HG02642 (cell line): Measurements from ENCODE around the gene HTT.
"Not testable (repeated sequence)": the region's sequence is repeated elsewhere in the genome, so short reads cannot be mapped to it uniquely, and the experiment has no call there.

Source experiments
- ATAC-seq: cut with Tn5 transposase; IDR thresholded peaks from one replicate; pipeline ENCODE4 v1.9.1; 2021; ENCODE audit warnings: mild to moderate bottlenecking; ENCODE audit not compliant: unreplicated experiment, poor library complexity

Gene HTT

DNA sequence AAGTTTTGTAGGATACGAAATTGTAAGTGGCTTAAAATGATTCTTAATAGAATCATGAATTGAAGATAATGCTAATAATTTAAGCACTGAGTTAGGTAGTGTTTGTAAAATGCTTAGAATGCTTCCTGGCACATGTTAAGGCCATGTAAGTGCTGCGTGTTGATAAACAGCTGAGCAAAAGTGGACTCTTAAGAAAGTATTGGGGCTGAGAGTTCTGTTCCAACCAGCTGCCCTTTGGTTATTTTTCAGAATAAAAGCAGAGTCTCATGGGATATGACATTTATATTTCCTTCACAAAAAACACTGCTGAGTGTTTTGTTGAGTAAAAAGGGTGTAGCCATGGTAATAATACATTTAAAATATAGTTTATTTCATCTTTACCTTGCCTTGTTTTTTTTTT is 42.5 kb downstream of the HTT start:
- no peak for ATAC-seq

DNA sequence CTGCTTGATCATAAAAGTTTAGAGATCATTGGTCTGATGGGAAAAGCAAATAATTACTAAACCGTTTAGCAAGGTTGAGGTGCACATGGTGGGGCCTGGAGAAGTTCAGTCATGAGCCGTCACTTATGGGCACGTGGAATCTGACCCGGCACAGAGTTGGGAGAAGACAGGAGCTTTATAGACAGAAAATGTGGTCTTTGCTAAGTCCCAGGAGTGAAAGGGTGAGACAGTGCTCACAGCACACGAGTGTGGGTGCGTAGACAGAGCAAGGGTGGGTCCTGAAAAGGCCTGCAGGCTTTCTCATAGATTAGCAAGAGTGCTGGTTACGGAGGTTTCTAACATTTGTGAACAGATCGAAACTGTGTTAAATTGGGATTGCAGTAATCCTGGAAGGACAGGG is 43.8 kb downstream of the HTT start:
- ATAC-seq, result no peak

DNA sequence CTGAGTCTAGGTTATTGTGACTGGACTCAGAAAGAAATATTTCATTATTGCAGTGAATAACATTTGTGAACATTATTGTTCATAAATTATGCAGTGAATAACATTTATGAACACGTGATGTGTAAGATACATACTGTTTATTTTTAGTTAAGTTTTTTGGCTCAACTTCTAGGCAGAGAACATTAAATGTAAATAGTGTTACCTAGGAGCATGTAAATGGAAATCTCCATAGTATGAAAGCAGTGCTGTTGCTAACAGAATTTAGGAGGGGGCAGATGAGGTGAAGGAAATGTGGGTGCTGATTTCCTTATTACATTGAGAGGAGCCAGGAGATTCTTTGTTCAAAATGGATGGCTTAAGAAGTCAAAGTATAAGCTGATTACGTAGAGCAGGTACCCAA is 45.0 kb downstream of the HTT start:
- no peak for ATAC-seq

DNA sequence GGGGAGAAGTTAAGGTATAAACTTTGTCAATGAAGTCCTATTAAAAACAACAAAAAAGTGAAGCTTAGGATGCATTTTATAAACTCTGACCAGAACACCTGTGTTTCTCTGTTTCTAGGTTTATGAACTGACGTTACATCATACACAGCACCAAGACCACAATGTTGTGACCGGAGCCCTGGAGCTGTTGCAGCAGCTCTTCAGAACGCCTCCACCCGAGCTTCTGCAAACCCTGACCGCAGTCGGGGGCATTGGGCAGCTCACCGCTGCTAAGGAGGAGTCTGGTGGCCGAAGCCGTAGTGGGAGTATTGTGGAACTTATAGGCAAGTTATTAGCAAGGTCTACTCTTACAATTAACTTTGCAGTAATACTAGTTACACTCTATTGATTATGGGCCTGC is 46.6 kb downstream of the HTT start:
- no peak for ATAC-seq

DNA sequence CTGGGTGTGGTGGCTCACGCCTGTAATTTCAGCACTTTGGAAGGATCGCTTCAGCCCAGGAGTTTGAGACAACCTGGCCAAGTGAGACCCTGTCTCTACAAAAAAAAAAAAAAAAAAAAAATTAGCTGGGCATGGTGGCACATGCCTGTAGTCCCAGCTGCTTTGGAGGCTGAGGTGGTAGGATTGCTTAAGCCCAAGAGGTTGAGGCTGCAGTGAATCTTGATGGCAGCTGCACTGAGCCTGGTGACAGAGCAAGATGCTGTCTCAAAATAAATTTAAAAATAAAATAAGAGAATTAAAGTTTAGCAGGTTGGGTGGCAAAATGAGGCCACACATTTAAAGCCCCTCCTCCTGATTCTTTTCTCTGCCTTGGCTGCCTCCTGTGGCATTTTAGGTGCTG is 47.1 kb downstream of the HTT start:
- no peak for ATAC-seq

DNA sequence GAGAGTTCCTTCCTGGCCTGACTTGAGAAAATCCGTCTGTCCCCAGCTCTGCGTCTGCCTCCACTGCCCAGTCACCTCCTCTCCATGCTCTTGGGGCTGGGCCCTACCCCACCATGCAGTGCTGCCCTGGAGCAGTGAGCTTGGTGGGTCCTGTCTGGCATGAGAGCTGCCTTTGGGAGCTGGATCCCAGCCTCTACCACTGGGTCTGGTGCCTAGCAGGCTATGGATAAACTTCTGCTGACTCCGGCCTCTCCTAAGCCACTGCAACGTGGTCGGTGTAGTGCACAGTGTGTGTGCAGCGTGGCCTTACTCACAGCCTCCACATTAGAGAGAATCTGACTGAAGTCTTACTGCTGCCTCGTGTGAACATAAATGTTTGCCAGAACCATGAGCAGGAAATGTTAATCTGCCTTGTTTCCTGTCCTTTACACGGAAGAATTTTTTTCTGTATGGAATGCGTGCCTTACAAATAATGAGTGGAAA is 47.6 kb downstream of the HTT start:
- ATAC-seq, result no peak

DNA sequence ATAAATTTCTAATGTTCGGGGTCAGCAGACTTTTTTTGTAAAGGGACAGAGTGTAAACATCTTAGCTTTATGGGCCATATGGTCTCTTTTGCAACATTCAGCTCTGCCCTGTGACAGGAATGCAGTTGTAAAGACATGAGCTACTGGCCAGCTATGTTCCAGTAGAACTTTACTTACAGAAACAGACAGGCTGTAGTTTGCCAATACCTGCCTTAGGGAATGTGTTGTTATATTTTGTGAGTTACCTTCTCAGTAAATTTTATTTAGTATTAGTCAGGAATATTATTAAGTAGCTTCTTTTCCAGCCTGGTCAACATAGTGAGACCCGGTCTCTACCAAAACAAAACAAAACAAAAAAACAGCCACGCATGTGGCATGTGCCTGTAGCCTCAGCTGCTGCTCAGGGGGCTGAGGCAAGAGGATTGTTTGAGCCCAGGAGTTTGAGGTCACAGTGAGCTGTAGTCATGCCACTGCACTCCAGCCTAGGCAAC is 48.7 kb downstream of the HTT start:
- no peak for ATAC-seq

DNA sequence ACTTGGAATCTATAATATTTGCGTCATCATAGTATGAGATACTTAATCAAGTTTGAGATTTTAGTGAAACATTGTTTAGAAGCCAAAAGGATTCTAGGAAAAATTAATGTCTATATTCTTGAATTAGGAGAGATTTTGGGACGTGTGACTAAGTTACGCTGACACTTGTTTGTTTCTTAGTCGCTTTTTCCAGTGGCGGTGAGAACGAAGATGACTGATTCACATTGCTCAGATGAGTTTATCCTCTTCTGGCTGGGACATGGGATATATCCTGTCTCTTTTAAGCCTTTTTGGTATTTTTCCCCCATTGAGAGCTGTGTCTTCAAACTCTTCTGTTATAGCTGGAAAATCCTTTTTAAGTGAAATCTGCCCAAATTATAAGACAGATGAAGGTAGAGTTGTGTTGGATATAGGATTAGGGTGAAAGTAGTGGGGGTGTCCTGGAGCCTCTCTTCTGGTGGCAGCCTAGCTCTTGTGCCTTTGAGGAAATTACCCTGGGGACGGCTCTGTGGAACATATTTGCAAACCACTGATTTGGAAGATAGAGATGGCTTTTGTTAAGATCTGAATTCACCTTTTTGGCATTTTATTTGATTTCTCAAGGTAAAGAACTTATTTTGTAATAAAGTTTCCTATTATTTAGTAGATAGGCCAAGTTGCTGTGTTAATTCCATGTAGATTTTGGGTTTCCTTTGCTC is 49.7 kb downstream of the HTT start:
- ATAC-seq, result no peak

DNA sequence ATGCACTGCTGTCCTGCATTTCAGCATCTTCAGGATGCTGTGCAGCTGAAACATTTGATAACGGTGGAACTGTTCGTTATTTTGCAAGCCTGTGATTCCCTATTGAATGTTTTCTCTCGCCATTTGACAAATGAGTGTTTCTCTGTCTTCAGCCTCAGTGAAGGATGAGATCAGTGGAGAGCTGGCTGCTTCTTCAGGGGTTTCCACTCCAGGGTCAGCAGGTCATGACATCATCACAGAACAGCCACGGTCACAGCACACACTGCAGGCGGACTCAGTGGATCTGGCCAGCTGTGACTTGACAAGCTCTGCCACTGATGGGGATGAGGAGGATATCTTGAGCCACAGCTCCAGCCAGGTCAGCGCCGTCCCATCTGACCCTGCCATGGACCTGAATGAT is 52.6 kb downstream of the HTT start:
- no peak for ATAC-seq

DNA sequence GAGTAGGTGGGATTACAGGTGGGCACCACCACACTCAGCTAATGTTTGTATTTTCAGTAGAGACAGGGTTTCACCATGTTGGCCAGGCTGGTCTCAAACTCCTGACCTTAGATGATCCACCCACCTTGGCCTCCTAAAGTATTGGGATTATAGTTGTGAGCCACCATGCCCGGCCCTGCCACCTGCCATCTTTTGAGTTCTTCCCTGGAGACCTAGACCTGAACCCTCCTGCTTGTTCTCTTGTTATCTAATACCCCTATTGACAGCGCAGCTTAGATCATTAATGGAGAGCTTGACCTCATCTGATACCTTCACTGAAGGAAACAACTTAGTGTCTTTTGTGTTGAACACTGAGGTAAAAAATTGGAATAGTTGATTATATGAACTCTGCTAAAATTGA is 53.6 kb downstream of the HTT start:
- ATAC-seq, result no peak

DNA sequence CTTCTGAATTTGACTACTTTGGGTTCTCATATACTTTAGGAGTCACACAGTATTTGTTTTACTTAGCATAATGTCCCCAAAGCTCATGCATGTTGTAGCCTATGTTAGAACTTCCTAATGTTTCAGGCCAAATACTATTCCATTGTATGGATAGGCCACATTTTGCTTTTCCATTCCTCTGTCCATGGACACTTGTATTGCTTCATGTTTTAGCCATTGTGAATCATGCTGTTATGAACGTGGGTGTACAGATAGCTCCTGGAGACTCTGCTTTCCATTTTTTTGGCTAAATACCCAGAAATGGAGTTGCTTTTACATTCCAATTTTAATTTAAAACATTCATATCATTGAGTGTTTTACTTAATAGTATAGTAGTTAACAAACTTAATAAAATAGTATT is 54.5 kb downstream of the HTT start:
- no peak for ATAC-seq

DNA sequence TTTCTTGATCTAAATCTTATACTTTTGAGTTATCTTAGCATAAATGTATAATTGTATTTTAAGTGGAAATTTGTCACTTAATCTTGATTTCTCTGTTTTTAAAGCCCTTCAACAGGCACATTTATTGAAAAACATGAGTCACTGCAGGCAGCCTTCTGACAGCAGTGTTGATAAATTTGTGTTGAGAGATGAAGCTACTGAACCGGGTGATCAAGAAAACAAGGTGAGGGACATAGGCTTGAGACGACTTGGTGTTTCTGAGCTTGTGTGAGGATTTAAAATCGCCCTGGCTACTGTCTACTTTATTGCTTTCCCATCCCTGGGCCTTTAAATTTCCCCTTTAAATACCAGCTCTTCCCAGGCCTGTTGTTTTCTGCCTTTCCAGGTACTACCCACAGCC is 55.7 kb downstream of the HTT start:
- no peak for ATAC-seq

DNA sequence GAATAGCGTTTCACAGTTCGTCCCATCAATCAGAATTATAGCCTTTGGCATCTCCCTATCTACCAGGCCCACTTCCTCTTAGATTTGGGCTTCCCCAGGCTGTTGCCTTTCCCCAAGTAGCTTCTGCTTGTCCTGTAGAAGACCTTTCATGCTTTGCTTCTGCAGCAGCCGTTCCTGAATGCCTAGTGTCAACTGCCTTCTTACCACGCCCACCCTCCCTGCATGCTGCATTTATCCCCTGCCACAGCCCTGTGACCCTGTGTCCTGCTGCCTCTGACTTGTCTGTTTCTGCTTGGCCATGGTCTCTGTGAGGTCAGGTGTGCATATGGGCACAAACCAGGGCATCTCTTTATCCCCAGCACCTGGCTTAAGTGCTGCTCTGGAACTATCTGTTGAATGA is 56.3 kb downstream of the HTT start:
- ATAC-seq, result no peak

DNA sequence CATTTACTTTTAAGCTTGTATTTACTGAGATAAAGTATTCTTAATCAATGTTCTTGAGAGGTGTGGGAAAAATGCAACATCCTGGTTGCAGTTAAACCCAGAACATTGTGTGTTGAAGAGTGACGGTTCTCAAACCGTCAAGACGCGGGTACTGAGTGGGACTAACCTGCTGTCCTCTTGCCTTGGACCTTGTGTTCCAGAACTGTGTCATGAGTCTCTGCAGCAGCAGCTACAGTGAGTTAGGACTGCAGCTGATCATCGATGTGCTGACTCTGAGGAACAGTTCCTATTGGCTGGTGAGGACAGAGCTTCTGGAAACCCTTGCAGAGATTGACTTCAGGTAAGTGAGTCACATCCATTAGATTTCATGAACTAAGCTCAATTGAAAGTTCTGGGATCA is 59.7 kb downstream of the HTT start:
- no peak for ATAC-seq

DNA sequence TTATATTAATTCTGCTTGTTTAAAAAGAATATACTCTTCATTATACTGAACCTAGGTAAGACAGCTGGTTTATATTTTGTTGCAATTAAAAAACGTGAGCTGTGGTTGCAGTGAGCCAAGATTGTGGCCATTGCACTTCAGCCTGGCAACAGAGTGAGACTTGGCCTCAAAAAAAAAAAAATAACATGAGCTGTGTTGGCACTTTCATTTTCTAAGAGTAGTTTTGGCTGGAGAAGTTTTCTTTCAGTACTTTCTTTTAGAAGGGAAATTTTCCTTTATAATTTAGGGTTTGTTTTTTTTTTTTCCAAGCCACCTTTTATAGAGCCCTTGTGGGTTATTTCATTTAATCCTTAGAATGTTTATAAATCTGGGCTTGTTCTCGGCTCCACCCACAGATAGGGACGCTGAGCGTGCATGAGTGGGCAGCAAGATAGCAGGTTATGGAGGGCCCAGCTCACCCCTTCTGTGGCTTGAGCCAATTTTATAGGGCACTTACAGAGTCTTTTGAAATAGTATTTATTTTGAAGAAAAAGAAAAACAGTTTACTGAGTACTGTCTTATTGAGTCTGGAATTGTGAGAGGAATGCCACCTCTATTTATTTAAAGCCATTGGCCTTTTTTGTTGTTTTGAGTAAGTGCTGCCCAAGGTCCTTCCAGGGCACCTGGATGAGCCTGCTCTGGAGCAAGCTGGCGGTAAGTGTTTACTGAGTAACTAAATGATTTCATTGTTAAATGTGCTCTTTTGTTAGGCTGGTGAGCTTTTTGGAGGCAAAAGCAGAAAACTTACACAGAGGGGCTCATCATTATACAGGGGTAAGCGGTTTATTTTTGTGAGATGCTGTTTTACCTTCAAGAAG is 60.9 kb downstream of the HTT start:
- no peak for ATAC-seq

DNA sequence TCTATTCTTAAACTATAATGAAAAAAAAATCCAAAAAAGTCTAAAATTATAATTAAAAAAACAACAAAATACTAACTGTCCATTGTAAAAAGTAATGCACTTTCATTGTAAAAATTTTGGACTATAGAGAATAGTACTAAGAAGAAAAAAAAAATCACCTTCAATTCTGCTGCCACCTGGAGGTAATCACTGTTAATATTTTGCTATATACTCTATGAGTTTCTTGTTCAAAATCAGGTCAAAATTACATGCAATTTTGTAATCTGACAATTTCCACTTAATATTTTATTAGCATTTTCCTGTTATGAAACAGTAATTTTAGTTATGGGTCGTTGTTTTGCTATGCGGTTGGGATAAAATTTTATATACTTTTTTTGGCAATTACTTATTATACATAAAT is 62.0 kb downstream of the HTT start:
- no peak for ATAC-seq

DNA sequence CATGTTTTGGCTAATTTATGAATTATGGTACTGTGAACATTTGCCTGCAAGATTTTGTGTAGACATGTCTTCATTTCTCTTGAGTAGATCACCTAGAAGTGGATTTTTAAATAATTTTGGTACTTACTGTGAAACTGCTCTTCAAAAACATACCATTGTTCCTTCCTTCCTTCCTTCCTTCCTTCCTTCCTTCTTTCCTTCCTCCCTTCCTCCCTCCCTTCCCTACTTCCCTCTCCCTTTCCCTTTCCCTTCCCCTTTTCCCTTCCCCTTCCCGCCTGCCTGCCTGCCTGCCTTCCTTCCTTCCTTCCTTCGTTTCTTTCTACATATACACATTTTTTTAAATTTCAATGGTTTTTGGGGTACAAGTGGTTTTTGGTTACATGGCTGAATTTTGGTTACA is 63.4 kb downstream of the HTT start:
- ATAC-seq, result no peak

DNA sequence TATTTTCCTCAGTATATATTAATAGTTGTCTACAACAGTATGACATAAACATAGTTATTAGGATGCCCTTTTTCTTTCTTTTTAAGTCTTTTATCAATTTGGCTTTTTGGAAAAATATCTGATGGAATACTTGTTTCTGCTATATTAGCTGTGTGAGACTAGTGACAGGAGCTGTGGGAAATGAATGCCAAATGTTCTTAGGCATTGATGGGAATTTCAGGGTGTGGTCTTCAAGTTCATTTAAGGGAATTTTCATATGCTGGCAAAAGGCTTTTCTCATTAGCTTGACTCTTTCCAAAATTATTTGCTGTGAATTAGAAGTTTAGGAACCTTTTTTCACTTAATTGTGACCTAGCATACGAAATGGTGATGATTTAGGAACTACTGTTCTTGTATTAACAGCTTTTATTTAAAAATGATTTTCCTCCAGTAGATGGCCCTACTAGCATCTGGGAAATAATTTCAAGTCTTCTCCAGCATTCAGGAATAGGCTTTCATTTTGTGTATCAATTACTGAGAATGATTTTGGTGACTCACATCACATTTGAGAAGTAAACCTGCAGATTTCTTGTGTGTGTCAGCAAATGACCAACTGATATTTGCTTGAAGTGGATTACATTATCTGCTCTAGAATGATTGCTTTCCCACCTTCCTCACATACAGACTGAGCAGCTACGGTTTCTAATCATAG is 70.9 kb downstream of the HTT start:
- ATAC-seq, result no peak

DNA sequence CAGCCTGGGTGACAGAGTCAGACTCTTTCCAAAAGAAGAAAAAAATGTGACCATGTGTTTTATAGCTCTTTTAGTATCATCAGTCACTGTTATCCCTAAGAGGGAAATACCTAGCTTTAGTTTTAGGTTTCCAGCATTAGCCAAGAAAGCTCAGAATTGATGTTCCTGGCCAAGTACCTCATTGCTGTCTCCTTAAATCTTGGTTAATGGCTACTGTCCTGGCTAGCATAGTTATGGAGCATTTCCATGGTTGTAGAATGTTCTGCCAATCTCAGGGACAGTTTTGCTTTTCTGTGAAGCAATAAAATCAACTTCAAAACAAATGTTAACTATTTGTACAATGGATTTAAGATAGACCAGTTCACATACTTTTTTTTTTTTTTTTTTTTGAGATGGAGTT is 74.4 kb downstream of the HTT start:
- no peak for ATAC-seq

DNA sequence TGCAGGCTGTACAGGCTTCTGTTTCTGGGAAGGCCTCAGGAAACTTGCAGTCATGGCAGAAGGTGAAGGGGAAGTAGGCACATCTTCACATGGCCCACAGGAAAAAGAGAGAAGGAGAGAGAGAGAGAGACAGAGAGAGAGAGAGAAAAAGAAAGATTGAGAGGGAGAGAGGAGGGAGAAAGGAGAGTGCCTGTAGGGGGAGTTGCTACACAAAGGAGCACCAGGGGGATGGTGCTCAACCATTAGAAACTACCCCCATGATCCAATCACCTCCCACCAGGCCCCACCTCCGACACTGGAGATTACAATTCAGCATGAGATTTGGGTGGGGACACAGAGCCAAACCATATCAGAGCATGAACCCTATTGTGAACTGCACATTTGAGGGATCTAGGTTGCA is 76.8 kb downstream of the HTT start:
- ATAC-seq, result not testable (repeated sequence)

DNA sequence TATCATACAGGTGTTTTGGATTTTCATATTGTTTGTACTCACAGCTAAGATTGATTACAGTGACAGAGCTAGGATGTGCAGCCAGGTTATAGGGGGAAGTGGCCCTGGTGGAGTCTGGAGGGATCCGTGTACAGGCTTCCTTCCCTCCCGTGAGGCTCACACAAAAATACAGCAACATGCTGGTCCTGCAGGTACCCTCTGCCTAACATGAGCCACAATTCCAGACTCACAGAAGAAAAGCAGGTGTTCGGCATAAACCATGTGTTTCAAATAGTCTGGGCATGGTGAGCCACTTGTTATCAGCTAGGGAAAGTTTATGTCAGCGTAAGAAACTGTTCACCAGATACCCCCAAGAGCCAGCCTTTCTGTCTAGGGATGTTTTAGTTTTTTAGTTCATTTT is 82.9 kb downstream of the HTT start:
- no peak for ATAC-seq
